Stimulated activated CD8-positive, alpha-beta memory T cell treated with anti-CD3 and anti-CD28 coated beads, Interleukin-4, amount 100 ng/mL, for 1 hour (primary cell): ENCODE measurements around the gene LRRC37A2.
A peak's percentile ranks its signal among the peaks of the same experiment; 100 is the strongest.
"Not testable (repeated sequence)": the region's sequence is repeated elsewhere in the genome, so short reads cannot be mapped to it uniquely, and the experiment has no call there.

Source experiments
- DNase-seq, 2 donors: peaks; one replicate each; pipeline ENCODE4 v3.0.0-alpha.2; 2020; ENCODE audit warnings: low read depth in 2 of 2, low spot score in 1 of 2

The LRRC37A2 gene

GRCh38 chr17:46512168-46512567 is at the start of gene LRRC37A2:
LRRC37A2 (plus strand) TSS chr17:46512468; CDS start chr17:46512713, 245 bp downstream.
- DNase-seq, result not testable (repeated sequence)

GRCh38 chr17:46467618-46468017 is 44.6 kb upstream of the LRRC37A2 start:
- not testable (repeated sequence) for DNase-seq

- not testable (repeated sequence) for DNase-seq
These were observed 37.8 kb upstream of the LRRC37A2 start for GRCh38 chr17:46474489-46474888.

GRCh38 chr17:46475583-46475982 is 36.7 kb upstream of the LRRC37A2 start:
- not testable (repeated sequence) for DNase-seq

- not testable (repeated sequence) for DNase-seq
These were observed 33.4 kb upstream of the LRRC37A2 start for GRCh38 chr17:46478823-46479222.

GRCh38 chr17:46481310-46481709 is 31.0 kb upstream of the LRRC37A2 start:
- DNase-seq, result not testable (repeated sequence)

GRCh38 chr17:46492021-46492420 is 20.2 kb upstream of the LRRC37A2 start:
- not testable (repeated sequence) for DNase-seq

- not testable (repeated sequence) for DNase-seq
These were observed 12.7 kb upstream of the LRRC37A2 start for GRCh38 chr17:46499437-46500139.

- not testable (repeated sequence) for DNase-seq
These were observed 6.4 kb upstream of the LRRC37A2 start for GRCh38 chr17:46505896-46506295.

GRCh38 chr17:46534716-46535115 is 22.4 kb downstream of the LRRC37A2 start:
- not testable (repeated sequence) for DNase-seq

GRCh38 chr17:46548607-46549006 is 36.3 kb downstream of the LRRC37A2 start:
- DNase-seq, result not testable (repeated sequence)

- not testable (repeated sequence) for DNase-seq
These were observed 46.9 kb downstream of the LRRC37A2 start for GRCh38 chr17:46559155-46559554.

- not testable (repeated sequence) for DNase-seq
These were observed 47.8 kb downstream of the LRRC37A2 start for GRCh38 chr17:46560048-46560447.

GRCh38 chr17:46566284-46566683 is 54.0 kb downstream of the LRRC37A2 start:
- not testable (repeated sequence) for DNase-seq

GRCh38 chr17:46566980-46567379 is 54.7 kb downstream of the LRRC37A2 start:
- DNase-seq, result not testable (repeated sequence)

GRCh38 chr17:46571796-46572195 is 59.5 kb downstream of the LRRC37A2 start:
- DNase-seq, result not testable (repeated sequence)

- peak; percentile 28 to 64 for DNase-seq
These were observed 67.1 kb downstream of the LRRC37A2 start, which contains the start of gene ARL17A for GRCh38 chr17:46579083-46580075. ARL17A (minus strand) TSS chr17:46579691; CDS start chr17:46576322, 3,369 bp downstream.

GRCh38 chr17:46580082-46580481 is 67.8 kb downstream of the LRRC37A2 start:
- DNase-seq, result not testable (repeated sequence)

- not testable (repeated sequence) for DNase-seq
These were observed 73.2 kb downstream of the LRRC37A2 start for GRCh38 chr17:46585444-46585843.

- not testable (repeated sequence) for DNase-seq
These were observed 78.2 kb downstream of the LRRC37A2 start, which contains the start of gene NSF for GRCh38 chr17:46590157-46591146. NSF (plus strand) TSS chr17:46590669; CDS start chr17:46590776, 107 bp downstream.
